Lower leg skin (tissue), 3 donors: ENCODE results near the gene RPS15.

Experiments used
- CTCF ChIP-seq, 3 donors: fragments of 450-650 bp; IDR thresholded peaks; one replicate each; pipeline ENCODE4 v1.5.1; 2016; ENCODE audit warnings: antibody characterized with exemption in 3 of 3, mild to moderate bottlenecking in 3 of 3, moderate library complexity in 2 of 3
- POLR2A ChIP-seq, 2 donors: fragments of 450-650 bp; IDR thresholded peaks; one replicate each; pipeline ENCODE4 v1.6.1; 2016 to 2017; ENCODE audit warnings: antibody characterized with exemption in 2 of 2, mild to moderate bottlenecking in 1 of 2, moderate library complexity in 1 of 2

GRCh38 chr19:1412995-1413800, 25.0 kb upstream of the RPS15 start:
- TF ChIP-seq CTCF (IDR thresholded peaks at IDR 0.05) (no peak), POLR2A (IDR thresholded peaks at IDR 0.05) (no peak)
